Measurements from ENCODE around the gene RAPH1.
"Not testable (repeated sequence)": the region's sequence is repeated elsewhere in the genome, so short reads cannot be mapped to it uniquely, and the experiment has no call there.

RAPH1 gene

GRCh38 chr2:203432811-203433210 is 102.3 kb downstream of the RAPH1 start:
- no peaks in the 10 kb centered on the region for H3K4me1 ChIP-seq (ENCODE audit: control insufficient read depth, insufficient read depth, low read length)
- no peak overlapping the region for H3K9ac ChIP-seq (ENCODE audit: low read depth, low read length)
- H3K9me3 ChIP-seq (ENCODE audit: control insufficient read depth, insufficient read depth, low read length), result no peaks in the 10 kb centered on the region
- H3K27me3 ChIP-seq (ENCODE audit: control insufficient read depth, insufficient read depth, low read length), result no peaks in the 10 kb centered on the region
- H3K36me3 ChIP-seq (ENCODE audit: control insufficient read depth, insufficient read depth, low read length), result peaks cover 28% of the 10 kb centered on the region
- no peak overlapping the region for H3K27ac ChIP-seq (ENCODE audit: low read depth, low read length)
- no peak overlapping the region for H3K4me3 ChIP-seq (ENCODE audit: low read depth, low read length)

GRCh38 chr2:203431391-203432185 is 103.5 kb downstream of the RAPH1 start:
- Histone ChIP-seq H3K9ac (ENCODE audit: low read depth, low read length) (no peak overlapping the region), H3K36me3 (ENCODE audit: control insufficient read depth, insufficient read depth, low read length) (peaks cover 41% of the 10 kb centered on the region), H3K4me3 (ENCODE audit: low read depth, low read length) (no peak overlapping the region)

GRCh38 chr2:203429643-203430042 is 105.5 kb downstream of the RAPH1 start:
- not testable (repeated sequence) for H3K4me1 ChIP-seq (ENCODE audit: control insufficient read depth, insufficient read depth, low read length); H3K9me3 ChIP-seq (ENCODE audit: control insufficient read depth, insufficient read depth, low read length); H3K9ac ChIP-seq (ENCODE audit: low read depth, low read length); H3K4me3 ChIP-seq (ENCODE audit: low read depth, low read length); H3K27me3 ChIP-seq (ENCODE audit: control insufficient read depth, insufficient read depth, low read length); H3K27ac ChIP-seq (ENCODE audit: low read depth, low read length)
- peaks cover 47% of the 10 kb centered on the region for H3K36me3 ChIP-seq (ENCODE audit: control insufficient read depth, insufficient read depth, low read length)

More at GRCh38 chr2:203431391-203432185, 103.5 kb downstream of the RAPH1 start:
- Histone ChIP-seq H3K27me3 (ENCODE audit: control insufficient read depth, insufficient read depth, low read length) (no peaks in the 10 kb centered on the region), H3K4me1 (ENCODE audit: control insufficient read depth, insufficient read depth, low read length) (no peaks in the 10 kb centered on the region), H3K27ac (ENCODE audit: low read depth, low read length) (no peak overlapping the region), H3K9me3 (ENCODE audit: control insufficient read depth, insufficient read depth, low read length) (no peaks in the 10 kb centered on the region)

- Histone ChIP-seq H3K9me3 (ENCODE audit: control insufficient read depth, insufficient read depth, low read length) (no peaks in the 10 kb centered on the region), H3K4me3 (ENCODE audit: low read depth, low read length) (no peak overlapping the region), H3K9ac (ENCODE audit: low read depth, low read length) (no peak overlapping the region), H3K27ac (ENCODE audit: low read depth, low read length) (no peak overlapping the region), H3K27me3 (ENCODE audit: control insufficient read depth, insufficient read depth, low read length) (no peaks in the 10 kb centered on the region), H3K4me1 (ENCODE audit: control insufficient read depth, insufficient read depth, low read length) (no peaks in the 10 kb centered on the region), H3K36me3 (ENCODE audit: control insufficient read depth, insufficient read depth, low read length) (peaks cover 56% of the 10 kb centered on the region)
These were observed 108.0 kb downstream of the RAPH1 start for GRCh38 chr2:203427061-203427460.

- Histone ChIP-seq H3K27ac (ENCODE audit: low read depth, low read length) (no peak overlapping the region), H3K9ac (ENCODE audit: low read depth, low read length) (no peak overlapping the region), H3K36me3 (ENCODE audit: control insufficient read depth, insufficient read depth, low read length) (peaks cover 58% of the 10 kb centered on the region), H3K4me1 (ENCODE audit: control insufficient read depth, insufficient read depth, low read length) (no peaks in the 10 kb centered on the region), H3K9me3 (ENCODE audit: control insufficient read depth, insufficient read depth, low read length) (no peaks in the 10 kb centered on the region), H3K4me3 (ENCODE audit: low read depth, low read length) (no peak overlapping the region), H3K27me3 (ENCODE audit: control insufficient read depth, insufficient read depth, low read length) (no peaks in the 10 kb centered on the region)
These were observed 116.8 kb downstream of the RAPH1 start for GRCh38 chr2:203418271-203418670.

- Histone ChIP-seq H3K36me3 (ENCODE audit: control insufficient read depth, insufficient read depth, low read length) (peaks cover 74% of the 10 kb centered on the region), H3K27ac (ENCODE audit: low read depth, low read length) (no peak overlapping the region)
These were observed 121.3 kb downstream of the RAPH1 start for GRCh38 chr2:203413796-203414195.

GRCh38 chr2:203412546-203413331 is 122.4 kb downstream of the RAPH1 start:
- H3K27me3 ChIP-seq (ENCODE audit: control insufficient read depth, insufficient read depth, low read length), result no peaks in the 10 kb centered on the region
- no peak overlapping the region for H3K27ac ChIP-seq (ENCODE audit: low read depth, low read length)
- peaks cover 65% of the 10 kb centered on the region for H3K36me3 ChIP-seq (ENCODE audit: control insufficient read depth, insufficient read depth, low read length)
- no peaks in the 10 kb centered on the region for H3K4me1 ChIP-seq (ENCODE audit: control insufficient read depth, insufficient read depth, low read length)
- no peak overlapping the region for H3K9ac ChIP-seq (ENCODE audit: low read depth, low read length)
- no peak overlapping the region for H3K4me3 ChIP-seq (ENCODE audit: low read depth, low read length)
- no peaks in the 10 kb centered on the region for H3K9me3 ChIP-seq (ENCODE audit: control insufficient read depth, insufficient read depth, low read length)

More at GRCh38 chr2:203413796-203414195, 121.3 kb downstream of the RAPH1 start:
- H3K4me1 ChIP-seq (ENCODE audit: control insufficient read depth, insufficient read depth, low read length), result no peaks in the 10 kb centered on the region
- H3K9ac ChIP-seq (ENCODE audit: low read depth, low read length), result no peak overlapping the region
- H3K4me3 ChIP-seq (ENCODE audit: low read depth, low read length), result no peak overlapping the region
- no peaks in the 10 kb centered on the region for H3K27me3 ChIP-seq (ENCODE audit: control insufficient read depth, insufficient read depth, low read length)
- no peaks in the 10 kb centered on the region for H3K9me3 ChIP-seq (ENCODE audit: control insufficient read depth, insufficient read depth, low read length)

- Histone ChIP-seq H3K4me1 (ENCODE audit: control insufficient read depth, insufficient read depth, low read length) (no peaks in the 10 kb centered on the region), H3K27me3 (ENCODE audit: control insufficient read depth, insufficient read depth, low read length) (no peaks in the 10 kb centered on the region), H3K9me3 (ENCODE audit: control insufficient read depth, insufficient read depth, low read length) (no peaks in the 10 kb centered on the region), H3K9ac (ENCODE audit: low read depth, low read length) (no peak overlapping the region), H3K27ac (ENCODE audit: low read depth, low read length) (no peak overlapping the region), H3K4me3 (ENCODE audit: low read depth, low read length) (no peak overlapping the region), H3K36me3 (ENCODE audit: control insufficient read depth, insufficient read depth, low read length) (peaks cover 87% of the 10 kb centered on the region)
These were observed 127.6 kb downstream of the RAPH1 start for GRCh38 chr2:203407496-203407895.

GRCh38 chr2:203404996-203405395 is 130.1 kb downstream of the RAPH1 start:
- Histone ChIP-seq H3K27me3 (ENCODE audit: control insufficient read depth, insufficient read depth, low read length) (no peaks in the 10 kb centered on the region), H3K4me1 (ENCODE audit: control insufficient read depth, insufficient read depth, low read length) (no peaks in the 10 kb centered on the region), H3K9ac (ENCODE audit: low read depth, low read length) (no peak overlapping the region), H3K36me3 (ENCODE audit: control insufficient read depth, insufficient read depth, low read length) (peaks cover 69% of the 10 kb centered on the region), H3K9me3 (ENCODE audit: control insufficient read depth, insufficient read depth, low read length) (no peaks in the 10 kb centered on the region), H3K27ac (ENCODE audit: low read depth, low read length) (no peak overlapping the region), H3K4me3 (ENCODE audit: low read depth, low read length) (no peak overlapping the region)

- Histone ChIP-seq H3K27me3 (ENCODE audit: control insufficient read depth, insufficient read depth, low read length) (no peaks in the 10 kb centered on the region), H3K4me1 (ENCODE audit: control insufficient read depth, insufficient read depth, low read length) (peaks cover 7% of the 10 kb centered on the region; the same call in 1 of the 2 replicates), H3K9ac (ENCODE audit: low read depth, low read length) (no peak overlapping the region), H3K27ac (ENCODE audit: low read depth, low read length) (no peak overlapping the region), H3K9me3 (ENCODE audit: control insufficient read depth, insufficient read depth, low read length) (no peaks in the 10 kb centered on the region), H3K4me3 (ENCODE audit: low read depth, low read length) (no peak overlapping the region), H3K36me3 (ENCODE audit: control insufficient read depth, insufficient read depth, low read length) (peaks cover 52% of the 10 kb centered on the region)
These were observed 134.1 kb downstream of the RAPH1 start for GRCh38 chr2:203400805-203401585.

Measured in HUES48 (cell line).